Measurements from ENCODE around the gene TENM3. TPM values are rescaled to one million over a fixed set of nuclear protein-coding genes. Genes with fewer than 3 reads are reported as not detected.
"Not testable (repeated sequence)": the region's sequence is repeated elsewhere in the genome, so short reads cannot be mapped to it uniquely, and the experiment has no call there.

TENM3 gene
- not detected for total RNA-seq

DNA sequence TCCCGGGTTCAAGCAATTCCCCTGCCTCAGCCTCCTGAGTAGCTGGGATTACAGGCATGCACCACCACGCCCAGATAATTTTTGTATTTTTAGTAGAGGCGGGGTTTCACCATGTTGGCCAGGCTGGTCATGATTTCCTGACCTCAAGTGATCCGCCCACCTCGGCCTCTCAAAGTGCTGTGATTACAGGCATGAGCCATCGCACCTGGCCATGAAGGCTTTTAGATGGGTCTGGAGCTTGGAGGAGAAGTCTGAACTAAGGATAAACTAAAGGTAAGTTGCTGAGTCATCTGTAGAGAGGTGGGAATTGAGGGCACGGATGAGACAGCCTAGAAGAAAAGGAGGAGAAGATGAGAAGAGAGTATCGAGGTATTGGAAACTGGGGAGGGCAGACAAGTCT is at the start of gene TENM3:
TENM3 (plus strand) TSS at position 199 of the 400 bp plus-strand sequence. CDS start 80,619 bp downstream, outside the sequence.
- not testable (repeated sequence) for DNase-seq

- DNase-seq, result no peak
Measured at GRCh38 chr4:182194091-182194824, 48.9 kb upstream of the TENM3 start.

DNA sequence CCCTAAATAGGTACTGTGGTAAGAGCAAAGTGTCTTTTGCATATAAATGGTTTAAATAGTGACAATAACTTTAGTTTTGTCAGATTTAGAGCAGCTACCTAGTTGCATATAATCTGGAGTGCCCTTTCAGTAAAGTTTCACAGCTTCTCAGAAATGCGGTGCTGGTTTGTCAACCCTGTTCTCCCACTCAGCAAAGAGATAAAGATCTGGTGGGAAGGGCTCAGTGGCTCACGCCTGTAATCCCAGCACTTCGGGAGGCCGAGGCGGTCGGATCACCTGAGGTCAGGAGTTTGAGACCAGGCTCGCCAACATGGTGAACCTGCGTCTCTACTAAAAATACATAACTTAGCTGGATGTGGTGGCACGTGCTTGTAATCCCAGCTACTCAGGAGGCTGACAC is 45.6 kb upstream of the TENM3 start:
- no peak for DNase-seq

DNA sequence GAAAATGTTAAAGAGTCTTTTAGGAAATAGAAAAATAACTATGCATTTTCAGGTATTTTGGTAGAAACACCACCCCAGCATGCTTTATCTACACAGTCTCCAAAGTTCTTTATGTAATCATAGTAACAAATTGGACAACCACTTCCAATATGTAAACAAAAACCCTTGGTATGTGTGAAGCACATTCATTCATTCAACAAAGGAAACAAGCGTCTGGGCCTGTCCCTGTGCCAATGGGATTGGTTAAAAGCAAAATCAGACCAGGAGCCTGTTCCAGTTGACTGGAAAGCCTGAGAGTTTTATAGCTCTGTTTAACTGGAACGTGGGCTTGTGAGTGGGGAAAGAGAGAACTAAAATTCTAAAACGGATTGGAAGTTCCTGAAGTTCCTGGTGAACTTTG is 41.3 kb upstream of the TENM3 start:
- no peak for DNase-seq

DNA sequence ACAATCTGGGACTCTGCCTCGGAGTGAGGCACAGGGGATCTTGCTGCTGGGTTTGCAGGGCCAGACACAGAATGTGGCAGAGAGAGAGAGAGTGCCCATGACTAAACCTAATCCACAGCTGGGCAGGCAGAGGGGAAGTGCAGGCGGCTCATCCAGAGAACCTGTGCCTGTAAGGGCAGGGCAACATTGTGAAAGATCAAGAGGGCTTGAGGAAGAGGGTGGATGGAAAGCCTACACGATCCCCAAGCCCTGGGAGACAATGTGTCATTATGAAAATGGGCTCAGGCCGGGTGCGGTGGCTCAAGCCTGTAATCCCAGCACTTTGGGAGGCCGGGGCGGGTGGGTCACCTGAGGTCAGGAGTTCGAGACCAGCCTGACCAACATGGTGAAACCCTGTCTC is 40.6 kb upstream of the TENM3 start:
- no peak for DNase-seq

DNA sequence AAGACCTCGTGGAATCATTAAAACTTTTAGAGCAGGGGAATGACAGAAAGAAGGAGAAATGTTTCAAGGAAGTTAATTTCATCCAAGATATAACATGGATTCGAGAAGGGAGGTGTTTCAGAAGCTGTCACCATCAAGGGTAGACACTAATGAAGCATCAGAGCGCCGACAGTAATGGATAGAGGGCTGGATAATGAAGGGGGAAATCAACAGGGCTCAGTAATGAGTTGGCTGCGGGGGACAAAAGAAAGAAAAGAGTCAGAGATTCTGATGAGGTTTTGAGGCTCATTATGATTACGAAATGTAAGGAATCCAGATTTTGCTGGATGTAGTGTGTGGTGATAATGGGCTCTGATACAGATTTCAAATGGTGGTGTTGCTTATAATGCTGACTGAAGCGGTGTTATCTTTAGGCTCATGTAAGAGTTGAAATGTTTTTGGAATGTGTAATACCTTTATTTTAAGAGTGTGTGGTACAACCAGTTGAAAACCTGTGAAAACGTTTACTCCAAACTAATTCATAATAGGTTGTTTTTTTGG is 39.3 kb upstream of the TENM3 start:
- DNase-seq, result no peak

- no peak for DNase-seq
Measured at GRCh38 chr4:182205306-182205705, 37.9 kb upstream of the TENM3 start.

GRCh38 chr4:182206266-182206665 is 36.9 kb upstream of the TENM3 start:
- DNase-seq, result no peak

DNA sequence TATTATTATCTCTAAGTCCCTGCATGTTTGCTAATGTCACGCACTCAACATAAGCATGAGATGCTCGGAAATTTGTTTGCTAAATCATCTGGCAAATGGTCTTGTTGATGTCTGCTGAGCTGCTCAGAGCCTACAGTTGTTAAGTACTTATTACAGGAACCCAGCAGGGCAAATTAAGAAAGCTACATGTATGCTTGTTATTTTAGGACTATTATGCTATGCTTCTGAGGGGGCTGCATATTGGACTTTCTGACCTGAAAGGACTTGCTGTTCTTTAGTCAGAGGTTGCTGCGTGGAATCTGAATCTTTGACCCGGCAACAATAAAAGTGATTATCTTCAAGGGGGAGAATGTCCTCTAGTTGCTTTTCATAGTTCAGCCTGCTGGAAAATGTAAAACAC is 36.3 kb upstream of the TENM3 start:
- no peak for DNase-seq

DNA sequence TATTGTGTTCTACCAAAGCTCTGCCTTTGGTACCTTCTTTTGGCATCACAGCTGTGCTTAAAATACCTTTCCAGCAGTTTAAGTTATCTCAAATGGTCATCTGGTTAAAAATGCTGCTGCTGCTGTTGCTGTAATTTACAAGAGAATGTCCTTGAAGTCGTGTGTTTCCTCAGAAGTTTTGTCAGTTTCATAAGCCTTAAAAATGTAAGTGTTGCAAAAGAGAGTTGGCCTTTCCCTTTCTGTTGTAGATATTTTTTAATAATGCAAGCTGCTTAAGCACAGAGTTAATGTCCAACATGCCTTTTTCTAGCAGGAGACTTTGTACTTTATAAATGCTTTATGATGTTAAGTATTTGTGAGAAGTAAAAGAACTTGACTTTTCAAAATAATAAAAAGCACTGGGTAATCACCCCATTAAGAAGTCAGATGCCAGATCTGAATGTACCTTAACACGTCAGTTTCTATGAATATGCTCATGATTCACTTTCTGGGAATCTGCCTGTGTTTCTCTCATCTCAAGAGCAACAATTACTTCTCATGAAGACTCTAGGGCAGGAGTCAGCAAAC is 35.3 kb upstream of the TENM3 start:
- no peak for DNase-seq

DNA sequence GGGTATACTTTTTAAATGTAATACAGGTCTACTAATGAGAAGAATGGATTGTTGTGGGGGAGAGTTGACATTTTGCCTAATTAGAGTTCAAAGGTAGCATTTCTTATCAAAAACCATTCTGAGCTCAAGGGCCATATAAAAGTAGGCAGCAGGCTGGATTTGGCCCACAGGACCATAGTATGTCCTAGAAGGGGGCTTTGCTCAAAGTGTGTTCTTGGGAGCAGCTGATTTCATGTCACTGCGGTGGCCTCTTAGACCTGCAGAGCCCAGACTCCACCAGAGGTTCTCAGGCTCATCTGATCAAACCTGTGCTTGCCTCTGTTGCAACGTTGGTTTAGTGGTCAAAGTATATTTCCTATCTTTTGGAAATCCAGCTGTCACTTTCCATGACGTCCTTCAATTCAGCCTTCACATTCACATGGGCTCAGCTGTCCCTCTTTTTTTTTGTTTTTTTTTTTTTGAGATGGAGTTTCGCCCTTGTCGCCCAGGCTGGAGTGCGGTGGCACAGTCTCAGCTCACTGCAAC is 34.6 kb upstream of the TENM3 start:
- DNase-seq, result no peak

DNA sequence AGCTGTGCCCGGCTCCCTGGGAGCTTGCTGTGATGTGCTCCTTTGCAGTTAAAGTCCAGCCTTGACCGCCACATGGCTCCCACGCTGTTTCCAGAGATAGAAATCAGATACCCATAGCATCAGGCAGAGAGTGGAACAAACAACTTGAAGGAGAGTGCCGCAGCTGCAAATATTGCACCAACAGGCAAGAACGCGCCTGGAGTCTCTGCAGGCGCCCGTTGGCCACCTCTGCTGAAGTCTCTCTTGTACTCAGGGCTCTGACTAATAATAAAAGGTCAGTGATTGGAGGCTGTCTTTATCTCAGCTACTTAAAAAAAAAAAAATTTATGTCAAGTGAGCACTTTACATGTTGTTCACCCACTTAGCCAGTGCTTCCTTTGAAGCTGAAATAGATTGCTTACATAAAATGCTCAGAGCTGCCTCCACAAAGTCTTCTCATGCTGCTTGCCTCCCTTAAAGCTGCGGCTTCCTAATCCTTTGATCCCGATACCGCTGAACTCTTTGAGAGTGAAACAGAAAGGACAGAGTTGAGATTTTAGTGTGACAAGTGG is 30.9 kb upstream of the TENM3 start:
- no peak for DNase-seq

GRCh38 chr4:182213004-182213403 is 30.2 kb upstream of the TENM3 start:
- no peak for DNase-seq

- no peak for DNase-seq
Measured at GRCh38 chr4:182215148-182215547, 28.1 kb upstream of the TENM3 start.

DNA sequence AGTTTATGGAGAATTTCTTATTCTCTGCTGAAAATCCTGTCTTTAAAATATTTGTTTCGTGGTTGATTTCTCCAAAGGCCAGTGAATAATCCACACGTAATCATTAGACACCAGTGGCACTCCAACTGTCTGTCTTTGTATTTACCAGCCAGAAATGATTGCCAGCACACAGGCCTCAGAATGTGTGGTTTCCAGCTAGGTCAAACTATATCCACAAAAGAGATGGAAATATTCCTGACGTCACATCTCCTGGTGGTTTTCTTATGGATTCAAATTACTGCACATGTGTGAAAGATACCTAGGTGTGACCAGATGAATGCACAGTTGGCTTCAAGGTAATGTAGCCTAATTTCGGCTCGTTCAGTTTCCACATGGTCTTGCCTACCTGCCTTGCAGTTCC is 27.2 kb upstream of the TENM3 start:
- DNase-seq, result no peak

GRCh38 chr4:182219411-182220056 is 23.7 kb upstream of the TENM3 start:
- DNase-seq, result no peak

DNA sequence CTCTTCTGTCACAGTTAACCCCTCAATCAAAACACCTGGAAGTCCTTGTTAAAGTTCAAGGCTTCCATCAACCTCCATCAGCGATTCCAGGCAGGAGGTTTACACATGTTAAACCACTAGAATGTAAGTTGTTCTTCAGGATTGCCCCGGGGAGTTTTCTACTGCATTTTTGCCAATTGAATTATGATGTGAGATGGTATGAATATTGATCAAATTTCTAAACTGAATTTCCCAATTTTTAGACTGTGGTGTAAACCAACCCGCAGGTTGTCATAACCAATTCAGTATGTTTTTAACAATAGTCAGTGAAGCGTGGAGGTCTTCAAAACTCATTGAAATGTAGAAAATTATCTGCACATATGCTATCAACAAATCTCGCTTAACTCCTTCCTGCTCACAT is 21.2 kb upstream of the TENM3 start:
- no peak for DNase-seq

GRCh38 chr4:182222766-182223165 is 20.4 kb upstream of the TENM3 start:
- DNase-seq, result no peak

- DNase-seq, result no peak
Measured at GRCh38 chr4:182223708-182224107, 19.5 kb upstream of the TENM3 start.

DNA sequence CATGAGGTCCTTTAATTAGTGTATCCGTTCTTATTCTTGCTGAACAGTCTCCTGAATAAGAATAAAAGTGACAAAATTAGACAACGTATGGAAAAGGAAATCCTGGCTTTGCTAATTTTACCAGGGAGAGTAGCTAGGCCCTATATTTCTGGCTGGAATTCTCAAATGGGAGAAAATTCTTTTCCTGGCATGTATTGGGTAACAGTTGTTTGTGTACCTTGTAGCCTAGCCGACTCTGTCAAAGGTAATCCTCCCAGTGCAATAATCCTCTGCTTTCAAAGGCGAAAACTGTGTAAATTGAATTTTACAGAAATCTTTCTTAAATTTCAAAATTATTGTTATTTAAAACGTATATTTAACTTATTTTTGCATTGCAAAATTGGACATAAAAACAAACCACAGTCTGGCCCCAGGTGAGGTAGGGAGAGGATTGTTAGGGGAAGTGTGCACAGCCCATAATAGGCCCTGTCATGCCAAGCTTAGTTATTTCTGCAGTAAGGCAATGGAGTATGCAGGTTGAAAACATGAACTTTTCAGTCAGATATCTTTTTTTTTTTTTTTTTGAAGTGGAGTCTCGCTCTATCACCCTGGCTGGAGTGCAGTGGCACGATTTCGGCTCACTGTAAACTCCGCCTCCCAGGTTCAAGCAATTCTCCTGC is 18.9 kb upstream of the TENM3 start:
- no peak for DNase-seq

GRCh38 chr4:182225257-182225852 is 17.8 kb upstream of the TENM3 start:
- DNase-seq, result no peak

DNA sequence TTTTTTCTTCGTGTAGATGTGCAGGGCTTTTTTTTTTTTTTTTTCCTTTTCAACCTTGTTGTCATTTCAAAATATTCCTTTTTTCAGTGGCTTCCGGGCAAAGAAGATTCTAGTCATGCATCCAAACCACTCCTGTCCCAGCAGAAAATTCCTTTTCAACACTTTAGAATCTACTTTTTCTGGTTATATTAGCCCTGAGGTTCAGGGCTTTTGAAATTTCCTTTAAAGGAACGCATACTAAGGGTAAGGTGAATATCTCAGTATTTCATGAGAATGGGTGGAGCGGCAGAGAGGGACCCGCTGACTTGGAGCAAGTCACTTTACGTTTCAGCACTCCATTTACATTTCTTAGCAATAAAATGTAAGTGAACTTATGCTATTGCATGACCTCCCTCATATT is 15.6 kb upstream of the TENM3 start:
- DNase-seq, result no peak

Data from effector CD4-positive, alpha-beta T cell (primary cell).